DMS153 (cell line): Measurements from ENCODE around the gene LMNTD1.

Experiments used
- DNase-seq: peaks from one replicate; lab custom pipeline; 2025; lab: John Stamatoyannopoulos, UW

Gene LMNTD1

GRCh38 chr12:25552681-25553080 lies 402 bp downstream of the LMNTD1 start:
- no peak for DNase-seq

- no peak for DNase-seq
Measured at GRCh38 chr12:25550186-25550585, 2.9 kb downstream of the LMNTD1 start.

- no peak for DNase-seq
Measured at GRCh38 chr12:25549120-25549519, 4.0 kb downstream of the LMNTD1 start.

GRCh38 chr12:25546318-25546717 lies 6.8 kb downstream of the LMNTD1 start:
- DNase-seq: no peak

- DNase-seq: no peak
Measured at GRCh38 chr12:25533150-25533549, 19.9 kb downstream of the LMNTD1 start.

- DNase-seq: no peak
Measured at GRCh38 chr12:25531502-25532052, 21.5 kb downstream of the LMNTD1 start.

- no peak for DNase-seq
Measured at GRCh38 chr12:25529738-25530137, 23.3 kb downstream of the LMNTD1 start.

- DNase-seq: no peak
Measured at GRCh38 chr12:25526778-25527177, 26.3 kb downstream of the LMNTD1 start.

- no peak for DNase-seq
Measured at GRCh38 chr12:25524366-25524765, 28.7 kb downstream of the LMNTD1 start.

- no peak for DNase-seq
Measured at GRCh38 chr12:25521625-25522256, 31.3 kb downstream of the LMNTD1 start.

GRCh38 chr12:25518512-25518911 lies 34.6 kb downstream of the LMNTD1 start:
- no peak for DNase-seq

GRCh38 chr12:25504744-25505143 lies 48.3 kb downstream of the LMNTD1 start:
- no peak for DNase-seq

- no peak for DNase-seq
Measured at GRCh38 chr12:25503666-25504065, 49.4 kb downstream of the LMNTD1 start.

- no peak for DNase-seq
Measured at GRCh38 chr12:25502596-25502995, 50.5 kb downstream of the LMNTD1 start.

GRCh38 chr12:25502118-25502517 lies 51.0 kb downstream of the LMNTD1 start:
- no peak for DNase-seq

- DNase-seq: no peak
Measured at GRCh38 chr12:25501549-25501948, 51.5 kb downstream of the LMNTD1 start.

- no peak for DNase-seq
Measured at GRCh38 chr12:25500651-25501050, 52.4 kb downstream of the LMNTD1 start.

- no peak for DNase-seq
Measured at GRCh38 chr12:25497021-25497420, 56.1 kb downstream of the LMNTD1 start.

GRCh38 chr12:25496098-25496587 lies 56.9 kb downstream of the LMNTD1 start:
- no peak for DNase-seq

- DNase-seq: no peak
Measured at GRCh38 chr12:25495331-25496097, 57.6 kb downstream of the LMNTD1 start.

- DNase-seq: no peak
Measured at GRCh38 chr12:25494926-25495325, 58.2 kb downstream of the LMNTD1 start.

GRCh38 chr12:25493682-25494081 lies 59.4 kb downstream of the LMNTD1 start:
- DNase-seq: no peak
